ENCODE data around the gene GPR78. TPM values are rescaled to one million over a fixed set of nuclear protein-coding genes. Genes with fewer than 3 reads are reported as not detected.

Gene GPR78
- total RNA-seq, 1 donor from 2014 or later, result not detected

DNA sequence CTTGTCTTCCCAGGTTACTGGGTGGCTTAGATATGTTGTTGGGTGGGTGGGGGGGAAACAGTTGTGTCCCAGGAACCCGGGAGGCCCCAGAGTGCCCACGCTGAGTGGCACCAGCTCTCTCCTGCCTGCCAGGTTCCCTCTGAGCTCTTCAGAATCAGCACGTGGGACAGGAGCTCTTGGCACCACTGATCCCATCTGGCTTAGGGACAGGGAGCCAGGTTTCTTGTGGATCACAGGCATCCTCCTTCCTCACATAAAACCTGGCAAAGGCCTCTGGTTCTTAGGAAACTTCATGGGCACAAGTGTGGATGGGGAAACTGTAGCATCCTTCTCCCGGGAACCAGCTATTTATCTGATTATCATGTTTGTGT is 3.4 kb downstream of the GPR78 start:
- DNase-seq (ENCODE audit: extremely low read depth, low read depth, low spot score), result no peak

DNA sequence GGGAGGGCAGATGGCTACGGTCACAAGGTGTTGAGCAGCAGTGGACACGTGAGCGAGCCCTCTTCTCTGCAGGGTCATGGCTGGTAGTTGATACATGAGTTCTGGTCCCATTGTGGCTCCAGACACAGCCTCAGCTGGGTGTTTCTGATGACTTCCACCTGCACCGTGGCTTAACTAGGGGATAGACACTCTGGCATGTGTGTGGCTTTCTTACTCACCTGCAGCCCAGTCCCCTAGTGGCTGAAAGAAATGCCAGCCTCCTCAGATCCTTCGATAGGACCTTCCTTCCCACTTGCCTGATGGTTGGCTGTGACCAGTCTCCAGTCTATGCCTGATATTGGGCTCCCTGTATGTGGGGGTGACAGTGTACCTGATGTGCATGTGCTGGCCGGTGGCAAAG is 5.0 kb downstream of the GPR78 start:
- no peak for DNase-seq (ENCODE audit: extremely low read depth, low read depth, low spot score)

DNA sequence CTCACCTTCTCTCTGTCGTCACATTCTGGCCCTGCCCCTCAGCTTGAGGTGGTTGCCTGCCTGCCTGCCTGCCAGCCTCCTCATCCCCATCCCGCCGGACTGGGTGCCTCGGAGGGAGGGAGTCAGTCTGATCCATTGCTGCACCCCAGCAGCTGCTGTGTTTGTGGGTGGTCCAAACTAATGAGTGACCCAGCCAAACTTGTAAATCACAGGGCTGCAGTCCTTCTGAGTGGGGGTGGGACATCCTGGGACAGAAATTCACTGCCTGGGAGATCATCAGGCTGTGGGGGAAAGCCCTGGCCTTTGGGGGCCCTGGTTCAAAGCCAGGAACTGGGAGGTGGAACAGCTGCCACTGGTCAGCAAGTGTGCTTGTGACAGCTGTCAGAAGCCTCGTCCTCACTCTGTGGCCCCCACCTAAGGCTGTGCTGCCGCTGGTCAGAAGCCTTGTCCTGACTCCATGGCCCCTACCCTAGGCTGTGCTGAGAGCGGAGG is 5.6 kb downstream of the GPR78 start:
- no peak for DNase-seq (ENCODE audit: extremely low read depth, low read depth, low spot score)

DNA sequence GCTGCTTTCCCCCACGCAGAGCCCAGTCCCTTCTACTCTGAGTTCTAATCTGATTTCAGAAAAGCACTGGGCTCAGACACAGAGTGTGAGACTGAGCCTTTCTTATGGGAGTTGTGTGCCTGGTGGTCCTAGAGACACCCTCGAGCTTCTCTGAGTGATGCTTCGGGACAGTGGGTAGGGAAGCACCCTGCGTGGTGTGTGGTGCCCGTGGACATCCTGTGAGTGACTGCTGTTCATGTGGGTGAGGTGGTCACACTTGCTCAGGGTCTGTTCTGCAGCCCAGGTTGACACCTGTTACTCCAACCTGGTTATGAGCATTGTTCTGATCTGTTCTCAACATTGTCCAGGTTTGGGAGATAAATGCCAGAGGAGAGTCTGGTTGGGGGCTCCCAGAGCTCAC is 6.1 kb downstream of the GPR78 start:
- no peak for DNase-seq (ENCODE audit: extremely low read depth, low read depth, low spot score)

DNA sequence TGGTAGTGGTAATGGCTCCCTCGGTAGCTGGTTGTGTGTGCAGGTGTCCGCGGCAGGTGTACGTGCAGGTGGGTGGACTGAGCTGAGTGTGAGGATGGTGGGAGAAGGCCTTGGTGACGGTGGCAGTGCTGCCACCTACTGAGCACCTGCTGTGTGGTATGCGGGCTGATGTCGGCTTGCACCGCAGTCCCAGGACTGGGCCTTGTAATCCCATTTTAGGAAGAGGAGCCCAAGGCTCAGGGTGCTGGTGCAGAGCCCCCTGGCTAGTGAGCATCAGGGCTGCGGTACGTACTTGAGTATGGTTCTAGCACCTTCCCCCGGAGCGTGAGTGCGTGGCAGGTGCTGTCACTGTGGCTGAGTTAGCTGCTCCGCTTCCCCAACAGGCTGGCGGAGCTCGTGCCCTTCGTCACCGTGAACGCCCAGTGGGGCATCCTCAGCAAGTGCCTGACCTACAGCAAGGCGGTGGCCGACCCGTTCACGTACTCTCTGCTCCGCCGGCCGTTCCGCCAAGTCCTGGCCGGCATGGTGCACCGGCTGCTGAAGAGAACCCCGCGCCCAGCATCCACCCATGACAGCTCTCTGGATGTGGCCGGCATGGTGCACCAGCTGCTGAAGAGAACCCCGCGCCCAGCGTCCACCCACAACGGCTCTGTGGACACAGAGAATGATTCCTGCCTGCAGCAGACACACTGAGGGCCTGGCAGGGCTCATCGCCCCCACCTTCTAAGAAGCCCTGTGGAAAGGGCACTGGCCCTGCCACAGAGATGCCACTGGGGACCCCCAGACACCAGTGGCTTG is 6.7 kb downstream of the GPR78 start:
- no peak for DNase-seq (ENCODE audit: extremely low read depth, low read depth, low spot score)

DNA sequence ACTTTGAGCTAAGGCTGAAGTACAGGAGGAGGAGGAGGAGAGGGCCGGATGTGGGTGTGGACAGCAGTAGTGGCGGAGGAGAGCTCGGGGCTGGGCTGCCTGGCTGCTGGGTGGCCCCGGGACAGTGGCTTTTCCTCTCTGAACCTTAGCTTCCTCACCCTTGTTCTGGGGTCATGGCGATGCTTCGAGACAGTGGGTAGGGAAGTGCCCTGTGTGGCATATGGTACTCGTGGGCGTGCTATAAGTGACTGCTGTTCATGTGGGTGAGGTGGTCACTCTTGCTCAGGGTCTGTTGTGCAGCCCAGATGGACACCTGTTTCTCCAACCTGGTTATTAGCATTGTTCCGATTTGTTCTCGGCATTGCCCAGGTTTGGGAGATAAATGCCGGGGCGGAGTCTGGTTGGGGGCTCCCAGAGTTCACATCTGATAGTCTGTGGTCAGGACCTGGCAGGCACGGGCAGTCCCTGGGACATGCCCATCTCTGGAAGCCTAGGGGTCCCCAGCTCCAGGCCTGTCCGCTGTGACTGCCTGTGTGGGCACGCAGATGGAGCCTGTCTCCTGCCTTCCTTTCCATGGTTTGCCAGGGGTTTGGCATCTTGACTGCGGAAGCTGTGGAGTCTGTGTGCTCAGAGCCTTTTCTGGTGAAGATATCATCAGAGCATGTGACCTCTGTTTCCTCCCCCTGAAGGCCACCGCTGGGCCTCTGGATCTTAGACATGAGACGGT is 7.4 kb downstream of the GPR78 start:
- DNase-seq (ENCODE audit: extremely low read depth, low read depth, low spot score), result no peak

DNA sequence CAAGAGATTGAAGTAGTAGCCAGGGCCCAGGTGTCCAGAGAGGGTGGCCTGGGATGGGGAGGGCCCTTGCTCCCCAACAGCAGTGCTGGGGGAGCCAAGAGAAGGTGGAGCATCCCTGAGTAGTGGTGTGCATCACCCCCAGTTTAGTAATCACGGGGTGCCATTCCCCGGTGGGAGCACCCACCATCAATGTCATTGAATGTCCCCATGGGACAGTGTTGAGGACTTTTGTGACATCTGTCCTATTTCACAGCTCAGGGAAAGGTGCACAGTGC is 7.9 kb downstream of the GPR78 start:
- no peak for DNase-seq (ENCODE audit: extremely low read depth, low read depth, low spot score)

DNA sequence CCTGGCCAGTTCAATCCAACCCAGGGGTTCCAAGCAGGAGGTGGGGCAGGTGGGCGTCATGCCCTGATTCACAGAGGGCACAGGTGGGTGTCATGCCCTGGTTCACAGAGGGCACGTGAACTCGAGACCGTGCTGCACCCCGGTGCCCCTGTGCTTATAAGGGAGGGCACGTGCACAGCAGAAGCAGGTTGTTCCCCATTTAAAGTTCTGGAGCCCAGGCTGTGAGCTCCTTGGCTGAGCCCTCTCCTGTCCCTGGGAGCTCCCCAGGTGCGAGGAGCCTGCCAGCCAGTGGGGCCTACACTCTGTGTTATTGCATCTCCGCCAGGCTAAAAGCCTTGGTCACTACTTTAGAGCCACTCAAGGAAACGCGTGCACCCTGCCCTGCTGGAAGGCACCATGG is 9.1 kb downstream of the GPR78 start:
- DNase-seq (ENCODE audit: extremely low read depth, low read depth, low spot score), result no peak

DNA sequence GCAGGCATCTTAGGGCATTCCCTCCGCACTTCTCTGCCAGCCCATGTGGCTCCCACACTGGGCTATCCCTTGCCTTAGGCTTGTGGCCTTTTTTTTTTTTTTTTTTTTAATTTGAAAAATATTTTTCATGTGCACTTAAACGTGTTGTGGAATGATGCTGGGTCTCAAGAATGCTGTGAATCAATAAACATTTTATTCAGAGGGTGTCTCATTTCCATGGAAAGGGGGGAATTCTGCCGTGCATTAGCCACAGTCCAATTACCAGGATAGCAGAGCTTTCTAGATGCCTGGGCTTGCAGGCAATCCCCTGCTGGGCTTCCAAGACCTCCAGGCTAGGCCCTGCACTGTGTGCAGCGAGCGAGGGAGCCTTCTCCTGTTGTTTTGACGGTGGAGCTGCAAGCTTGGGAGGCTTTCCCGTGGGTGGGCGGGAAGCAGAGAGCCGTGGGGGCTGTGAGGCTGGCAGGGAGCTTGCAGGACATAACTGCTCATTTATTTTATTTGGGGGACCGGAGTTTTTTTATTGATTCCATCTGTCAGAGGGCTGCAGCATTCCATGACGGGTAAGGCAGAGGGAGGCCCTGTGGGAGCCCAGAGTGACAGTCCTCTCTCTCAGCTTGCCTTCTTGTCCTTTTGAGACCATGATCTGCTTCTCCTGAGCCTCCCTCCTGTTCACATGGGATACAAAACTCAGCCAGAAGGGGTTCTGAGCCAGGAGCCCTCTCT is 9.8 kb downstream of the GPR78 start:
- DNase-seq (ENCODE audit: extremely low read depth, low read depth, low spot score), result no peak

DNA sequence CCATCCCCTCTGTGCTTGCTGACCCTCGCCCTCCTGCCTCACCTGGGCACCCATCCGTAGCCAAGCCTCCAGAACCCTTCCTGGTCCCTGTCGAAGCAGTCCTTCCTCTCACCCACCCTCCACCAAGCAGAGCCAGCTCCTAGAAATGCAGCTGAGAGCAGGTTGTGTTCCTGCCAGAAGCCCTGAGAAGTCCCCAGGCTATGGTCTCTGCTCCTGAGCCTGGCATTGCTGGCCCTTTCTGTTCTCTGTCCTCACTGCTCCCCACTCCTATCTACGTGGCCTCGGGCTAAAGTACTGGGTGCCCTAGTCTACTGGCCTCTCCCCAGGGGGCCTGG is 10.3 kb downstream of the GPR78 start:
- DNase-seq (ENCODE audit: extremely low read depth, low read depth, low spot score), result no peak

DNA sequence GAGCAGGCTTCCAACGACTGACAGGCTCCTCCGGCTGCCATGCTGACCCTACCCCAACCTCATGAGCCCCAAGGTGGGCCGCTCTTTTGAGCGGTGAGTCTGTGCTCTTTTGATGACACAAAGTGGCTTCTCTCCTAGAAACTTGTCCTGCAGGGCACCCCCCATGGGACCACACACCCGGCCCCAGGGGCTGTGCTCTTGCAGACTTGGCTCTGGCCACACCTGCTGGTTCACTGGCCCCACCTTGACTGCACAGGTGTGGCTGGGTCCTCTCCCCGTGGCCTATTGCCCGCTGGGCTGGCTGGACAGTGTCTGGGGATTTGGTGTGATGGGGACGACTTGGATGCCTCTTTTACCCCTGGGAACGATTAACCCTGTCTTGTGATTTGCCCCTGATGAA is 10.9 kb downstream of the GPR78 start:
- no peak for DNase-seq (ENCODE audit: extremely low read depth, low read depth, low spot score)

DNA sequence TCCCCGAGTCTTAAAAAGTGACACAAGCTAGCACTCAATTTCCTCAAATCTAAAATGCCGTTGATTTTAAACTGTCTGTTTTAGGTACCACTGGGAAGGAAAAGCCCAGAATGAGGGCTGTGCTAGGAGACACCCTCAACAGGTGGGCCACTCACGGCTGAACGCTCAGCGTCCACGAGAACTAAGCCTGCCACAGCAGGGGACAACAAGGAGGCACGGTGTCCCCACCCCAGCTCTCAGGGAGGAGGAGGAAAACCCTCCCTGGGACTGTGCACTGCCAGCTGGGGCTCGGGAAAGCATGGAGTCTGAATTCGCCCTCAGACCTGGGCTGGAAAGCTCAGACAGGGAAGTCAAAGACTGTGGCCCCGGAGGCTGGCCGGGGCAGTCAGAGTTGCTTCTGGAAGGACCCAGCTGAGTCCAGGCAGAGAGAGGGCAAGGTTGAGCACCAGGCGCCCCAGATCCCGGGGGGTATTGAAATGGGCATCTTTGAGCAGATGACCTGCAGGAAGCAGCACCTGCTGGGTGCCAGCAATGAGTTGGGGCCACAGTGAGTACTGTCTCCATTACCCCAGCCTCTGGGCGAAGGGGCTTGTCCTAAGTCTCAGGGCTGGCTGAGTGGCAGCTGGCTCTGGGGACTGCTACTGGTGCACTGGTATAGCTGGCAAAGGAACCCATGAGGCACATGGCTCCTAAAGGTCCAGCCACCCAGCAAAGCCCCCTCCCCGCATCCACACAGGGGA is 11.6 kb downstream of the GPR78 start:
- DNase-seq (ENCODE audit: extremely low read depth, low read depth, low spot score), result no peak

DNA sequence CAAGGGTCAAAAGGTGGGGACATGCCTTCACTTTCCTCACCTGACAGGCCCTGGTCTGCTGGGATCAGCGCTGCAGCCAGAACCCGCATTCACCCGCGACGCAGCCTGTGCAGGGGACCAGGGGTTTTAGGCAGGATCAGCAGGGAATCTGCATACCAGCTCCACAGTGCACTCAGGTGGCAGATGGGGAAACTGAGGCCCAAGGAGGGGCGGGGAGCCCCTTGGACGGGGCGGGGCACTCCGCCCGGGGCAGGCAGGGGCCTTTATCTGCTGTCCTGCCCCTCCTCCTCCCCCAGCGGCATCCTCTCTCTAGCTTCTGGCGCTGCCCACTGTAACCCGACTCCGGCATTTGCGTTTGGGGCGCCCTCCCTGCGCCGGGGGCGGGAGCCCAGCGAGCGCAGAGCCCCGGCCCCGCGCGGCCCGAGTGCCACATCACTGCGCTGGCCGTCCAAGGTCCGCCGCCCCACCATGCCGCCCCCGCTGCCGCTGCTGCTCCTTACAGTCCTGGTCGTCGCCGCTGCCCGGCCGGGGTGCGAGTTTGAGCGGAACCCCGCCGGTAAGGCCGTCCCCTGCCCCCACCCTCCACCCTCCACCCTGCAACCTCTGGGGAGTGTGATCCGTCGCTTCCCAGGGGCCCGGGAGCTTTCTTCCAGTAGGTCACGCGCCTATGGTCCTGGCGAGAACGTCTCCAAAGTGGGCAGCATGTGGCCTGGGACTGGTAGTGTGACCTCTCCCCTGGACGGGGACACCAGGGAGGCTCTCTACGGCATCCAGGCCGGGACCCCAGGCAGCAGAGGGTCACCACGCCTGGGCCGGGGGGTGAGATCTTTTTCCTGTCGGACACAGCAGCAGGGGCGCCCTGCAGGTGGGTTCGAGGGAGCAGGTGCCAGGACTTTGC is 12.4 kb downstream of the GPR78 start, which contains the start of gene CPZ:
Gene CPZ, plus strand, starts transcription at position 400 of the 898 bp plus-strand sequence. Its CDS starts 69 bp downstream, at position 469.
- no peak for DNase-seq (ENCODE audit: extremely low read depth, low read depth, low spot score)

DNA sequence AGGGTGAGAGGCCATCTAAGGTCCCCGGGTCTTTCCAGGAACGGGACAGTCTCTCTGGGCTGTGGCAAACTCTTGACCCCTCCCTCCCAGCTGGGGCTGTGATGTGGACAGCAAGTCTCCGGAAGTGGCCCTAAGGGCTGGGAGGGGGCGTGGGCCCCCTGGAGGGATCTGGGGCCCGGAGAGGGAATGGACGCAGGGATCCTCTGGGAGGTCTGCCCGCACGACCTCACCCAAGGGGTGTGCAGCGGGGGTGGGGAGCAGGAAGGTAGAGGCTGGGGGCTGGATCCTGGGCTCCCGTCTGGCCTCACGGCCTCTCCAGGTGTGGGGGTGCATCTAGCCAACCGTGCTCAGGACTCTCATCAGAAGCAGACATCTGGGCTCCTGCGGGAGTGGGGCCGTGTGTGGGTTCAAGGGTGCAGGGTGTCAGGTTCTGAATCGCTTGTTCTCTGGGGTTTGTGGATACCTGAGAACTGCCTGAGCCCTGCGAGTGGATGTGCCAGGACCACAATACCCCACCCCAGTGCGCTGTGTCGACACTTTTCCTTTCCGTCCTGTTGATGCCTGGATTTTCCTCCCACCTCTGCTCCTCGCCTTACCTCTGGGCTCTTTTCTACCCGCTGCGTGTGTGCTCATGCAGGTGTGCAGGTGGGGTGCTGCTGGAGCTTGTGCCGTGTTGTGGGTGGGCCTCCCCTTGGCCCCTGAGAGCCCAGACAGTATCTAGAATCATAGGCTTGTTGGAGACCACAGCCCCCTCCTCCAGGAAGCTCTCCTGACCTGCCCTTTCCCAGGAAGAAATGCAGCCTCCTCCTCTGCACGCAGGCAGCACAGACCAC is 13.3 kb downstream of the GPR78 start:
- DNase-seq (ENCODE audit: extremely low read depth, low read depth, low spot score), result no peak

DNA sequence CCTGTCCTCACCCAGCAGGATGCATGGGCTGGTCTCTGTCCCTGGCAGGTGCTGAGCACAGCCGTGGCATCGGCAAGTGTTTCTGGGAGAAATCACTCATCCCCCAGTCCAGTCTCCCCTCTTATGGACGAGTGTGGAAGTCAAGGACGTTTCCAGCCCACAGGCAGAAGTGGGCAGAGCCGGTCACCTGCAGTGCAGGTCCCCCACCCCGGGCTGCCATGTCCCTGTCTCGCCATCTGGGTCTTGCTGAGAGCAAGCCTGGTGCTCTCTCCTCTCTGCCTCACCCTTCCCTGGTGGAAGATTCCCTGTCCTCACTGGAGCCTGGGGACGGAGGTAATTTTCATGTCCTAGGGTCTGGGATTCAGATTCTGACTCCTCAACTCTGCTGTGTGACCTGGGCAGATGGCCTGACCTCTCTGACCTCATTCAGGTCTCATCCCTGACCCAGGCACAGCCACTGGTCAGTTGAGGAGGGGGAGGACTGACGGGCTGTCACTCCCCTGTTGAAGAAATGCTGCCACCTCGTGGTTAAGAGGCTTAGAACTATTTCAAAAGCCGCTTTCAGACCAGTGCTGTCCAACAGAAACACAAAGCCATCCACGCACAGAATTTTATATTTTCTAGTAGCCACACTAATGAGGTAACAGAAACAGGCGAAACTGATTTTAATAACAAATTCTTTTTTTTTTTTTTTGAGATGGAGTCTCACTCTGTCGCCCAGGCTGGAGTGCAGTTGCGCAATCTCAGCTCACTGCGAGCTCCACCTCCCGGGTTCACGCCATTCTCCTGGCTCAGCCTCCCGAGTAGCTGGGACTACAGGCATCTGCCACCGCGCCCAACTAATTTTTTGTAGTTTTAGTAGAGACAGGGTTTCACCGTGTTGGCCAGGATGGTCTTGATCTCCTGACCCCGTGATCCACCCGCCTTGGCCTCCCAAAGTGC is 14.2 kb downstream of the GPR78 start:
- DNase-seq (ENCODE audit: extremely low read depth, low read depth, low spot score), result peak; percentile 33

DNA sequence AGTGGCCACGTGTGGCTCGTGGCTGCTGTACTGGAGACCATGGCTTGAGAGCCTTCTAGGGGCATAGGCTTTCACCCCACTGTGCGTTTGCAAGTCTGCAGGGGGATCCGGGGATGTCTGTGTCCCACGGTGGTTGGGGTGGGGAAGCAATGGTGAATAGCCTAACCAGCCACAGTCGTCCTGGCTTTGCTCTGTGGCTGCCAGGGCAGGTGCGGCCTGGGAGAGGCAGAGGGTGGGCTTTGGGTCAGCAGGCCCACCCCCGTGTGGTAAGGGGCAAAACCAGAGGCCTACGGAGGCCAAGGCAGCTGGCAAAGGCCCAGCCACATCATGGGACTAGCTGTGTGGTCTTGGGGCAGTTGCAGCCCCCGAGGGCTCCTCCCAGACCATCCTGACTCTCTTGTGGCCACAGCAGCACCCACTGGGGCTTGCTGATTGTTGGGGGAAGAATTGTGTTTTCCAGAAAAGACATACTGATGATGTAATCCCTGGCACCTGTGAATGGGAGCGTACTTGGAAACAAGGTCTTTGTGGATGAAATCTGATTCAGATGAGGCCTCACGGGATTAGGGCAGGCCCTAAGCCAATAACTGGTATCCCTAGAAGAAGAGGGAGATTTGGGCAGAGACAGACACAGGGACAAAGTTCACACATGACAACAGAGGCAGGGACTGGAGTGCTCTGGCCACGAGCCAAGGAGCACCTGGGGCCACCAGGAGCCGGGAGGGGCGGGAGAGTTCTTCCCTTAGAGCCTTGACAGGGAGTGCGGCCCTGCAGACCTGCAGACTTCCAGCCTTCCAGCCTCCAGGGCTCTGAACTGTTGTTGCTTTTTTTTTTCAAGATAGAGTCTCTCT is 15.3 kb downstream of the GPR78 start:
- DNase-seq (ENCODE audit: extremely low read depth, low read depth, low spot score), result no peak

DNA sequence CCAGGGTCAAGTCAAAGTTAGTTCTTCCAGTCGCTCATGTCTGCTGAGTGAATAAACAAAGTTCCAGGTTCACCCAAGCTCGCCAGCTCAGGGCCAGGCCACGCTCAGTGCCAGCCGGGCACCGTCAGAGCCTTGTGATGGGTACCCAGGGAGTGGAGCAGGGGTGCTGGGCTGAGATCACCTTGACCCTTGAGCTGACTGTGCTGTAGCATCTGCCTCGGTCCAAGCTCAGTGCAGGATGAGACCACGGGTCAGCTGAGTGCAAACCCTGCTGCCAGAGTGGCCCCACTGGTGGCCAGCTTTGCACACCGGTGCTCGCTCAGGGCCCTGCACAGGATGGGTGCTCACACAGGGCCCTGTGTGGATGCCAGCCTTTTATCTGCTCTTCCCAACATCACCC is 16.7 kb downstream of the GPR78 start:
- DNase-seq (ENCODE audit: extremely low read depth, low read depth, low spot score), result no peak
